EL (cell line): Measurements from ENCODE around the gene COX7A2L.
A peak's percentile ranks its signal among the peaks of the same experiment; 100 is the strongest.
"Not testable (repeated sequence)": the region's sequence is repeated elsewhere in the genome, so short reads cannot be mapped to it uniquely, and the experiment has no call there.

ENCODE experiments used
- DNase-seq: peaks from one replicate; pipeline ENCODE4 v3.0.0-alpha.2; 2016

Gene COX7A2L

DNA sequence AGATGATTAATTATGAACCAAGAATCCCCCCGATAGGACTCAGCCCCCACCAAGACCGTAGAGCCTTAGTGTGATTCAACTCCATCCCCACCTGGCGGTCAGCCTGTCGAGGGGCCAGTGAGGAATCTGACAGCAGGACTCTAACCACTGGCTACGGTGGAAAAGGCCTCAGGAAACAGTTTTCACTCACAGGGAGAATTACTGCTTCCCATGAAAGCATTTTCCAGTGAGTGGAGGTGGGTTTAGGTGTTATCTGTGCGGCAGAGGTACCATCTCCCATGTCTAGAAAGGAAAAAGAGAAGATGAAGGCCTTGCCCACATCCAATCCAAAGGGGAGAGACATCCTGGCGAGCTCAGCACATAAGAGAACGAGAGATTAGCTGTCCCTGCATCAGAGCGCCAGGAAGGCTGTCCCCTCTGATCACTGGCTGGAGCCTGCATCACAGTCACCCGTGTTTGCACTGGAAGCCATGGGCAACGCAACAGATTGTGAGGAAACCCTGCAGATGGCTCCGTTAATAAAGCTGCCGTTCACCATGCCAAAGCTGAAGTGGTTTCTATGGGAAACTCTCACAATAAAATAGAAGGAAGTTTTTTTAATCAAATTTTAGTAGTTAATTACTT, 22.3 kb downstream of the COX7A2L start:
- no peak for DNase-seq

DNA sequence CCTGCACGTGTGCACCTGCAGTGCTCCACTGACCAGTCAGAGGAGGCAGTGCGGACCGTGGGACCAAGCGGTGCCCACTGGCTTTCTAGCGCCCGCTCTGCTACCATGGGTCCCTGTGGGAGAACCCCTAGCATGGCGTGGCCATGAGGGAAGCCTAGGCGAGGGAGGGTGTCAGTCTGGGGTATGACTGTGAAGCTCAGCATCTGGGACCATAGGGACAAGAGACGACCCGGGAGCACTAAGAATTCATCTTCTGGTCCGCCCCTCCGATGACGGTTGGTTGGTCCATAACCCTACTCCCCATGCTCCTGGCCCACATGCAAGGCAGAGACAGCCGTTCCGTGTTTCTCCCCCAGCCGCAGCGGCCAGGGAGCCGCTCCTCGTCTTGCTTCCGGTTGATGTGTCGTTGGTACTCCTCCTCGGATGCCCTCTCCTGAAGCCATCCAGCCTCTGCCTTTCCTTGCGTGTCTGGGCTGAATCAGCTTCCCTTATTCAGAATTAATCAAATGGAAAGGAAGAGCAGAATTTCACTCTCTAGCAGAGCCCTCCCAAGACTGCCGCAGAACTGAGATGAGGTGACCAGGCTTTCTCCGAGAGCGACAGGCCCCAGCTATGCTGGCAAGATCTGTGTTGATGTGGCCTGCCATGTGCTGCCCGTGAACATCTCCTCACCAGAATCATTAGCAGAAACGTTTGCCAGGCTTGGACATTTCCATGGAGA, 23.0 kb downstream of the COX7A2L start:
- DNase-seq, result no peak

DNA sequence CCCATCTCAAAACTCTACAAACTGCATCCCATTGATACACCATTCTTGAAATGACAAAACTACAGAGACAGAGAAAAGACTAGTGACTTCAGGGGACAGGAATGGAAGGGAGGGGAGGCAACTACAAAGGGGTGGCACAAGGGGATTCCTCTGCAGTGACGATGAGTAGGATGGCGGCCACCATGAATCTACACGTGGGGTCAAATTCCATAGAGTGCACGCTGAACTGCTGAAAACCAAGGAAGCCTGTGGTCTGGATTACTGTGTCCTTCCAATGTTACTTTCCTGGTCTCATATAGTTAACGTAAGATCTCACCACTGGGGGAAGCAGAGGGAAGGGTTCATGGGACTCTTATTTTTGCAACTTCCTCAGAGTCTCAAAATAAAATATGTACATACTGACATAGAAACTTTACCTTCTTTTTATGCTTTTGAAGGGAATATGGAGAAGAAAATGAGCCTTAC, 23.6 kb downstream of the COX7A2L start:
- DNase-seq, result no peak

DNA sequence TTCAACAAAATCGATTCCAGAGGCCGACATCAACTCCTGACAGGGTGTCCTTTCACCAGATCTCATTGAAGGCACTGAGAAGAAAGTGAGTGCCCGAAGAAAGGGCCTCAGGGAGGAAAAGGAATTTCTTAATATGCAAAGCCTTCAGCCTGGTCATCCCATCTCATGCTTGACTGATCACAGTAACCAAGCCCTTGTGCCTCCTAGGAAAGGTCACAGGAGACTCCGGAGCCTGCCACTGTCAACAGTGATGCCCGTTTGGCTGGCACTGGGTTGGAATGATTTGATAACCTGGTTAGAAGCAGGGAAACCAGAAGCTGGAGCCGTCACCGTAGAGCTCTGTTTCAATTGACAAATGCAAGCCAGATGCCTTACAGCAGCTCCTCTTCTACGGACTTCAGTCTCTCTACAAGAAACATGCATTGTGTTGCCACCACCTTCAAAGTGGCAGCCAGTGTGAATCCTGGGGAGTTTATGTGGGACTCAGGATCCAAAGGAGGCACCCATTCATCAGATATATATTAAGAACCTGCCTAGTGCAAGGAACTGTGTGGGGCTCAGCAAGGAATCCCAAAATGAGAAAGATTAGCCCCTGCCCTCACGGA, 24.6 kb downstream of the COX7A2L start:
- no peak for DNase-seq

DNA sequence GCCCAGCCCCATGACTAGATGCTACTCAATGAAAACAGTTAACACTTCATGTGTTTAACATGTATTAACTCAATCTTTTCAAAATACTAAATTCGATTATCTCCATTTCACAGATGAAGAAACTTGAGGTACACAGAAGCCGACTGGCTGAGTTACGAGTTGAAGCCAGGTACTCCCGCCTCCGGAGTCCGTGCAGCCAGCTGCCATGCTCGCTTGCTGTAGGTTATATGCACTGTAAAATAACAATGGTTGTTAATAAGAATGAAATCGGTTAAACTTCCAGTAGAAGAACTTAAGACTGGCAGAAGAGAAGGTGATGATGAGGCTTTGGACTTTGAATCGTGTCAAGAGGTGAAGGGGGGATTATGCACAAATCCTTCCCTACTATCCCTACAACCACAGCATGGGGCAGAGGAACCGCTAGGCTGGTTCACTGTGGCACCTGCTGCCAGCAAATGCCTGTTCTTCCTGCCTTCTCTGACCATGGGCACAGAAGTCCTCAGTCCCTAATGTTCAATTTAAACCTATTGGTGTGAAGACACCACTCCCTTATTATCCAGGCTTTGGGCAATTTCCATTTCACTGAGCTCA, 25.4 kb downstream of the COX7A2L start:
- DNase-seq, result no peak

DNA sequence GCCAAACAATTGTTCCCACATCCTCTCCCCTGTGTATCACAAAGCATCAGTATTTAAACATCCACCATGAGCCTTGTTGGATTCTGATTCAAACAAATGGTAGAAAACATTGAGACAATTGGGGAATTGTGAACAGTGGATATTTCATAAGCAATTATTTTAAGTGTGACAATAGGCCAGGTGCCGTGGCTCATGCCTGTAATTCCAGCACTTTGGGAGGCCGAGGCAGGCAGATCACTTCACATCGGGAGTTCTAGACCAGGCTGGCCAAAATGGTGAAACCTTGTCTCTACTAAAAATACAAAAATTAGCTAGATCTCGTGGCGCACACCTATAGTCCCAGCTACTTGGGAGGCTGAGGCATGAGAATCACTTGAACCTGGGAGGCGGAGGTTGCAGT, 26.2 kb downstream of the COX7A2L start:
- not testable (repeated sequence) for DNase-seq

DNA sequence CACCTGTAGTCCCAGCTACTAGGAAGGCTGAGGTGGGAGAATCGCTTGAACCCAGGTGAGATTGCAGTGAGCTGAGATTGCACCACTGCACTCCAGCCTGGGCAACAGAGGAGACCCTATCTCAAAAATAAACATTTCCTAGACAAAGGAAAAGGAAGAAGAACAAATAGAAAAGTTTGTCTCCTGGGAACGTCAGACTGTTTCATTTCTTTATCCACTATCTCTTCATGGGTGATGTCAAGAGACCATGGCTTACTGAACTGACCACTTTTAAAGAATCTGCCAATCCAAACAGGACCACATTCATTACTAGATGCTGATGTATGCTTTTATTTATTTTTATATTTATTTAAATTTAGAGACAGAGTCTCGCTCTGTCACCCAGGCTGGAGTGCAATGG, 26.8 kb downstream of the COX7A2L start:
- DNase-seq, result no peak

DNA sequence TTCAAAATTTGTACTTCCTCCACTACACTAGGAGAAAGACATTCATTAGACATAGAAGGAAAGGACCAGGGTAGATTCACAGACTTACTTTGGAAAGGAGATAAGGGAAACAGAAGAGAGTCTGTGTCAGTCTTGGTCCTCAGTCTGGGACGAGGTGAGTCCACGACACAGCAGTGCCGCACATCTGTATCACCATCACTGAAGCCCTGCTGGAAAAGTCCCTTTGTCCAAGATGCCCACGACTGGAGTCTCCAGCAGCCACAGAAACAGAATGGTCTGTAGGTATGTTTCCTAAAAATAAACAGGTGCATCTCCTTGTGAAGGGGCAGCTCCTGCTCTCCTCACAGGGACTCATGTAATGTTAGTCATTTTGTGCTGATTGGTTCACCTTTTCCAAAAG, 27.4 kb downstream of the COX7A2L start:
- no peak for DNase-seq

DNA sequence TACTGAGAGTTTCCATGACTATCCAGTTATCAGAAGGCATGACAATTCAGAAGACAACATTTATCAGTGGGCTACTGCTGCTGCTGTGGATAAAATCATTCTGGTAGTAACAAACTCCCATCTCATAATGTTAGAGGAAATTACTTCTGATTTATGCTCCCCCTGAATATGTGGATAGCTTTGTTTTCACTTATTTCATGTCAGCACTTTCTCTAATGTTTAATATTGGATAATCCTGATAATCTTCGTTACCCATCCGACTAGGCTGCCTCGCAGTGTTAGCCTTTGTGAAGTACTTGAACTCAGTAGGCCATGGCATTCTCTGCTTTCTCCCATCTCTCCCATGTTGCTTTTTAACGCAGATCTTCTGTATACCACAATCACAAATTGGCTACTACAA, 28.4 kb downstream of the COX7A2L start:
- DNase-seq, result no peak

DNA sequence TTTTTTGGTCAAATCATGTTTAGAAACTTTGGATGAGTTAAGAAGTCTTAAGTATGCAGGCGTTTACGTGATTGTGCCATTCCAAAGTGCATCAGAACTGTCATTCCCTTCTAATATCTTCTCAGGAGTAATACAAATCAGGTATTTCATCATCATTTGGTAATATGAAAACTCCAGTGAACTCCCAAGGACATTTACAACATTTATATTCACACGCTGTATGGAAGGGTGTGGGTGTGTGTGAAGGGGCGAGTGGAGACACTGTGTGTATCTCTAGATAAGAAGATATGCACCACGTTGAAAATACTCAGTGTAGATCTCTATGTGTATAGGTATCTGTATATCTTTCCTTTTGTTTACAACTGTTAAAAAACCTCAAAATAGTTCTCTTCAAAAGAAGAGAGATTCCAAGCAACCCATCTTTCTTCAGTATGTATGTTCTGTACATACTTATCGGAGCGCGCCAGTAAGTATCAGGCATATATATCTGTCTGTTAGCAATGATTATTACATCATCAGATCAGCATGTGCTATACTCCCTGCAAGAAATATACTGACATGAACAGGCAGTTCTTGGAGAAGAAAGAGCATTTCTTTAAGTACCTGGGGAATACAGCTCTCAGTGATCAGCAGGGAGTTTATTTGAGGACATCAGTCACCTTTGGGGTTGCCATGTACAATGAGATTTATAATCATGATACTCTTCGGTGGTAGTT, 29.3 kb downstream of the COX7A2L start:
- DNase-seq, result no peak

DNA sequence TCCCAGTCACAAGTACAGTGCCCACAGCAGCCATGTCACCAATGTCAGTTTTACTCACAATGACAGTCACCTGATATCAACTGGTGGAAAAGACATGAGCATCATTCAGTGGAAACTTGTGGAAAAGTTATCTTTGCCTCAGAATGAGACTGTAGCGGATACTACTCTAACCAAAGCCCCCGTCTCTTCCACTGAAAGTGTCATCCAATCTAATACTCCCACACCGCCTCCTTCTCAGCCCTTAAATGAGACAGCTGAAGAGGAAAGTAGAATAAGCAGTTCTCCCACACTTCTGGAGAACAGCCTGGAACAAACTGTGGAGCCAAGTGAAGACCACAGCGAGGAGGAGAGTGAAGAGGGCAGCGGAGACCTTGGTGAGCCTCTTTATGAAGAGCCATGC, 31.3 kb downstream of the COX7A2L start:
- DNase-seq, result no peak

DNA sequence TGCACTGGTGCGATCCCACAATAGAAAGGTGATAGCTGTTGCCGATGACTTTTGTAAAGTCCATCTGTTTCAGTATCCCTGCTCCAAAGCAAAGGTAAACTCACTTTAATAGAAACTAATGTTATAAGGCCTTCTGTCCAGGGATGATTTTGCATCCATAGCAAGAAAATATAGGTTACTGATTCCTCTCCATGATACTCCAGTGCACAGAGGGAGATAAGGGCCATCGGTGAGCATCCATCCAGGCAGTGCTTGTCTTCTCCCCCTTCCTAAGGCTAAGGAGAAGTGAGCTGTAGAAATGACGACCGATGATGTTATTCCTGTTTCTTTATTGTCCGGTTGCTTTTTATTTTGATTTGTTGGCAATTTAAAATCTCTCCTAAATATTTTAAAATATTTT, 32.1 kb downstream of the COX7A2L start:
- DNase-seq, result no peak

DNA sequence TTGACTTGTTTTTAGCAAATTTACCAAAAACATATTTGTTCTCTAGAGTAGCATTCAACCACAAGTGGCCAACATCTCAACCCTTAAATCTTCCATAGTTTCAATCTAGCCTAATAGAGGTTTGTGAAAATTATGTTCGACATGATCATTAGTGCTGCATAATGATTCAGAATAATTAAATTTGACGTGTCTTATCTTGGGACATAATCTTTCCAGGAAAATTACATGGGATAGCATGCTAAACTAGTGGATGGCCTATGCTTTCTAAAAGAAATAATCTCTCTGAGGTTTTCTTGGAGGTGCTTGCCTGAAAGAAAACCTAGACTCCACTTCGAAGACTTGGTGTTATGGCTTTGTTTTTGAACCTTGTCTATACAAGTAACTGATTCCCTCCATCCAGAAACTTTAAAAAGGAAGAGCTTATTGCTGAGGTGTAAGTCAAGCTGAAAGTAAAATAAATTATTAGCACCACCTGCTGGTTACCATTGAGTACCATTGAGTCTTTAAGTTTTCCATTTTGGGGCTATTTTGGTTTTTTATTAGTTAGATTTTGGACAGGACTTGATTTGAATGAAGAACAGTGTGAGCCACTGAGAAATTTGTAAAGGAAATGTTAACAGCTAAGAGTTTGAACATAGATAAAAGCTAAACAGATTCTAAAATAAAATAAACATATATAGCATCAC, 32.7 kb downstream of the COX7A2L start:
- peak; percentile 33 for DNase-seq

DNA sequence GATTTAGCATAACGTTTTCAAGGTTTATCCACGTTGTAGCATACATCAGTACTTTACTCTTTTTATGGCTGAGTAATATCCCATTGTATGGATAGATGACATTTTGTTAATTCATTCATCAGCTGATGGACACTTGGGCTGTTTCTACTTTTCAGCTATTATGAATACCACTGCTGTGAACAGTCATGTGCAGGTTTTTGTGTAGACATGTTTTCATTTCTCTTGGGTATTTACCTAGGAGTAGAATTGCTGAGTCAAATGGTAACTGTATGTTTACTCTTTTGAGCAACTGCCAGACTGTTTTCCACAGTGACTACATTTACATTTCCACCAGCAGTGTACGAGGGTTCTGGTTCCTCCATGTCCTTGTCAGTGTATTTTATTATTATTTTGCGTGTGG, 33.9 kb downstream of the COX7A2L start:
- DNase-seq, result no peak

DNA sequence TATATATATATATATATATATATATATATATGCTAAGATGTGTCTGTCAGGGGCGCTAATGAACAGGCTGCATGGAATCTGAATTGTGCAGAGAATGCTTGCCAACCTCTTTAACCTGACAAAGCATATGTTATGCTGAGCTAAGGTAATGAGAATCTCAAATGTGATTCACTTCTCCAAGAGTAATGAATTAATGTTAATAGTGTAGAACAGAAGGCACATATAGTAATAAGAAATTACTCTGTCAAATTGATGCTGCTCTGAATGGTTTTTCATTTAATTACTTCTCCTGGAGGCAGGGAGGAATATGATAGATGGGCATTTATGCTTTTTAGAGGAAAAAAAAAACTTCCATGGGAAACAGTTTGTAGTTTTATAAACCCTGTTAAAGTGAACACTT, 35.4 kb downstream of the COX7A2L start:
- DNase-seq, result no peak

DNA sequence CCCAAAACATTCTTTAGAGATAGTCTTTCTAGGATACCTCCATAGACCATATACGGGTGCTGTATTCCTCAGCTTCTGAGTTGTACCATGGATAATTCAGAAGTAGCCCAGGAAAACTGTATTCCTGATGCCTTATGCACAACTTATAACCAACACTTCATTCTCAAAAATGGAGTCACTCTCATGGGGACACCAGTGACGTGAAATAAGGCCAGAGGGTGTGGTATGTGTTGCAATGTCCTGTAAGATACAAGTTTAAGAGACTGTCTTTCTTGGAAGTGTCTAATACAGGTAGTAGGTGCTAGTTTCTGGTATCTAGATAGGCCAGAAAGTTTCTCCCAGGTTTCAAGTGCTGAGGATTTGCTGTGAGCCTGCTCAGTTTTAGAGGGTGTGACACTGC, 36.1 kb downstream of the COX7A2L start:
- no peak for DNase-seq

DNA sequence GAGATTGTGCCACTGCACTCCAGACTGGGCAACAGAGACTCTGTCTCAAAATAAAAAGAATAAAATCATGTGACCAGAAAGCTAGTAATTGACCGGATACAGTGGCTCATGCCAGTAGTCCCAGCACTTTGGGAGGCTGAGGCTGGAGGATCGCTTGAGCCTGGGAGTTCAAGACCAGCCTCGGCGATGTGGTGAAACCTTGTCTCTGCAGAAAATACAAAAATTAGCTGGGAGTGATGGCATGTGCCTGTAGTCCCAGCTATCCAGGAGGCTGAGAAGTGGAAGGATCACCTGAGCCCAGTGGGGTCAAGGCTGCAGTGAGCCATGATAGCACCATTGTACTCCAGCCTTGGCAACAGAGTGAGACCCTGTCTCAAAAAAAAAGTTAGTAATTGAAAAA, 36.8 kb downstream of the COX7A2L start:
- DNase-seq, result no peak

DNA sequence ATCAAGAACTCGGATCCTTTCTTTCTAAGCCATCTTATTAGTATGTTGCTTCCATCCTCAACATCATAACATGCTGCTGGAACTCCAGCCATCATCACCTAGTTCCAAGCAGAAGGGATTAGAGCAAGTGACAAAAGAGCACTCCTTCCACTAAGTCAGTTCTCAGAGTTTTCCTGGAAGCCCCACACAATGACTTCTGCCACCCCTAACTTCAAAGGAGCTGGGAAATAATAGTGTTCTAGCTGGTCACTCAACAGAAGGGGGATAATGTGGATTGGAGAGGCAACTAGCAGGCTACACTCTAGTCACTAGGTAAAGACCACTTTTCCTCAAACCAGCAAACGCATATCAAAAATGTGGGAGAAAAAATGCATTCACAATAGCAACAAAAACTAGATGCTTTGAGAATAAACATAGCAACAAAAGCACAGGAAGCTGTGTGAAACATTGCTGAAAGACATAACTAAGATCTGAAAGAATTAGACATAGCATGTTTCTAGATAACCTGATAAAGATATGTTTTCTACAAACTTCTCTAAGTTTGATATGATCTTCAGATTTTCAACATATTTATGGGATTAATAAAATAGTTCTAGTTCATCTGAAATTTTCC, 39.5 kb downstream of the COX7A2L start:
- no peak for DNase-seq

DNA sequence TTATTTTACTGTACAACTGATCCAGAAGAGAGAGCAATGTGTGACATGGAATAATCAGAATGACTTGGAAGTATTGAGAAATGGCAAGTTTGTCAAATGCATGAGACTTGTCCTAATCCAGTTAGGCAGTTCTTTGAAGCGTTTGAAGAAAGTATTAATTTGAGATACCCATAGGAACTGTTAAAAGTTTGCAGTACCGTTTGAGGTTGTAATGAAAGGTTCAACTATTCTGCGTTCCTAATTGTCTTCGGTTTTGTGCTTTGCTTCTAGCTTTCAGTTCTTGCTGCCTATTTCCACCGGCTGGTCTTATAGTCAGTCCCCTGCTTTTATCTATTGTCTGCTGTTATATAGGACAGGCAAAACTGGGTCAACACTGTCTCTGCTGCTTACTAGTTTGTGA, 41.8 kb downstream of the COX7A2L start:
- DNase-seq, result no peak

DNA sequence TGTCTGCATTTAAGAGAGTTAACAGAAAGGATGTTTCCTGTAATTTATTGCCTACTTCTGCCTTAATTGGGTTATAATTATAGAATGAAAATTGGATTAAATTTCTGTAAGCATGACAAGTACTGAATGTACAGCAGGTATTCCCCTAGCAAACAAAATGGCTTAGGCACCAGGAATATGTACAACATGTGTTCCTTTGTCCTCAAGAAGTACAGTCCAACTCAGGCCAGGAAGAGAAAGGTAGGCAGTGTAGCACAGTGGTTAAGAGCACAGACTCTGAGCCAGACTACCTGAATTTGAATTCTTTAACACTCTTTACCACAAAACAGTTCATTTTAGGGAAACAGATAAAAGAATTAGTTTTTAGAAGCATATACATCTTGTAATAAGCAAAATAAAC, 43.1 kb downstream of the COX7A2L start:
- no peak for DNase-seq

DNA sequence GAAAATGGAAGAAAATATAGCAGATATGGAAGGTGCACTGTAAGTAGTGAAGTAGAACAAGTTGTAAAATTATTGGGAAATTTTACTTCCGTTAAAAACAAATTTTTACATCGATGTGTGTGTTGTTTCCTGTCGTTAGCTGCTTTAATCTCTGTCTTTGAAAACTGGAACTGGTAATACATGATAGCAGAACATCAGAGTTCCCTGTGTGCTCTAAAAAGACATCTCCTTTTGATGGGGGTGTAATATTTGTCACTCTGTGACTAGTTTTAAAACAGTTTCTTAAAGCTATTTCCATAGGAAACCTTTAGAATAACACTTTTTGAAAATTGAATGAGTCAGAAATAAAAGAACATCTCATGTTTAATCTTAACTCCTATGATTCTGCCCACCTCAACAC, 43.5 kb downstream of the COX7A2L start:
- no peak for DNase-seq

DNA sequence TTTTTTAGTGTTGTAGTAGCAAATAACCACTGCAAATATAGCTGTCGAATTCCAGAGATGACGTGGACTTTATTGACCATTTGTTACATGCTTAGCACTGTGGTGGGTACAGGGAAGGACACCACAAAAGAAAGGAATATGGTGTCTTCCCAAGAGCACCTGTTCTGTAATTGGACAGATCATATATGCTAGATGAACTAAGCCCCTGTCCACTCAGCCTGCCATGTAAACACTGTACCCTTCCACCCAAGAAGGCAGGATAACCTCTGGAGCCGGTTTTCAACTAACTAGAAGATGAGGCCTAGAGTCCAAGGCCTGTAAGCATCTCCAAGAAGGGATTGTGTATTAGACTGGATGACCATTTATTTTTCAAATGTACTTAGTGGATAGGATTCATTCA, 44.1 kb downstream of the COX7A2L start:
- DNase-seq, result no peak
